Mucosa of rectum (tissue), 2 donors: Measurements from ENCODE around the gene NBPF3.
"Not testable (repeated sequence)": the region's sequence is repeated elsewhere in the genome, so short reads cannot be mapped to it uniquely, and the experiment has no call there.

Source experiments
- H3K27ac ChIP-seq, 2 donors: one replicate each; pipeline ENCODE4 v1.7.0; 2013; ENCODE audit warnings: inconsistent platforms in 2 of 2, low read depth in 2 of 2, low read length in 2 of 2
- H3K27me3 ChIP-seq, 2 donors: one replicate each; pipeline ENCODE4 v1.7.0; 2013; ENCODE audit warnings: low read length in 2 of 2; ENCODE audit not compliant: control insufficient read depth in 2 of 2, insufficient read depth in 2 of 2
- H3K36me3 ChIP-seq, 2 donors: one replicate each; pipeline ENCODE4 v1.7.0; 2013; ENCODE audit warnings: low read length in 2 of 2; ENCODE audit not compliant: control insufficient read depth in 2 of 2, insufficient read depth in 2 of 2
- H3K4me1 ChIP-seq, 2 donors: one replicate each; pipeline ENCODE4 v1.7.0; 2013; ENCODE audit warnings: low read length in 2 of 2, mild to moderate bottlenecking in 1 of 2; ENCODE audit not compliant: control insufficient read depth in 2 of 2, insufficient read depth in 2 of 2
- H3K4me3 ChIP-seq, 2 donors: one replicate each; pipeline ENCODE4 v1.7.0; 2013; ENCODE audit warnings: low read length in 2 of 2
- H3K9ac ChIP-seq, 2 donors: one replicate each; pipeline ENCODE4 v1.7.0; 2013; ENCODE audit warnings: low read length in 2 of 2, low read depth in 1 of 2, mild to moderate bottlenecking in 1 of 2
- H3K9me3 ChIP-seq, 2 donors: one replicate each; pipeline ENCODE4 v1.7.0; 2013; ENCODE audit warnings: low read length in 2 of 2; ENCODE audit not compliant: control insufficient read depth in 2 of 2
- donor health status: healthy.
- donor health status: Normal muscosa, but diverticular disease.

NBPF3 gene

DNA sequence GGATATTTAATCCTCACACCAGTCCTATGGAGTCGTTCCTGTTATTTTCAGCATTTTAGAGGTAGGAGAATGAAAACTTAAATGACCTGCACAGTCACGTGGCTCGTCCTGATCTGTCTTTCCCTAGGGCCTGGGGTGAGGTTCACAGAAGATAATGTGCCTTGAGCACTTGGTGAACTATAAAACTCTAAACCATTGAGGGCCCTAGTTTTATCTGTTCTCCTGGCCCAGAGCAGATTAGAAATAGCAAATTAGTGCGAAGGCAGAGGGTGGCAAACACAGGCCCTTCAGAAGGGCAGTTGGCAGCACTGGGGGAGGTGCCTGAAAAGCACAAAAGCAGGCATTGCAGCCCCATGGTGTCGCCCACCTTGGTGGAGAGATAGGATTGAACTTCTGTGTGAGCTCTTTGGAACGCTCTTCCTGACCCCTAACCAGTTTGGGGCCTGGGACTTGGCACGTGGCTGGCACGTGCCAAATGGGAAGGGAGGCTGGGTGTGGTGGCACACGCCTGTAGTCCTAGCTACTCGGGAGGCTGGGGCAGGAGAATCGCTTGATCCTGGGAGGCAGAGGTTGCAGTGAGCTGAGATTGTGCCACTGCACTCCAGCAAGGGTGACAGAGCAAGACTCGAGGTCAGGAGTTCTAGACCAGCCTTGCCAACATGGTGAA, 1.2 kb upstream of the NBPF3 start:
- not testable (repeated sequence) for H3K4me3 ChIP-seq, H3K9ac ChIP-seq

DNA sequence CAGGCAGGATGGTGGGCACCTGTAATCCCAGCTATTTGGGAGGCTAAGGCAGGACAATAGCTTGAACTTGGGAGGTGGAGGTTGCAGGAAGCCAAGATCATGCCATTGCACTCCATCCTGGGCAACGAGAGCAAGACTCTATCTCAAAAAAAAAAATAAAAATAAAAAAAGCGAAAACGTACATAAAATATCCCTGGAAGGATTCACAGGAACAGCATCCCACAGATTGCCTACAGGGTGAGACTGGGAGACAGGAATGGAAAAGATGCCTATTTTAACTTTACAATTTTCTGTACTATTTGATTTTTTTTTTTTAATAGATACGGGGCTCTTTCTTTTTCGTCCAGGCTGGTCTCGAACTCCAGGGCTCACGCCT, 604 bp upstream of the NBPF3 start:
- H3K27ac ChIP-seq: no peak overlapping the region
- no peaks in the 10 kb centered on the region for H3K36me3 ChIP-seq
- H3K4me3 ChIP-seq: peak overlapping the region; percentile 72 to 85
- no peaks in the 10 kb centered on the region for H3K27me3 ChIP-seq
- no peaks in the 10 kb centered on the region for H3K9me3 ChIP-seq
- H3K9ac ChIP-seq: peak overlapping the region; percentile 52 to 68
- peaks cover 3% of the 10 kb centered on the region in 2 donors for H3K4me1 ChIP-seq

More for the DNA sequence above, 1.2 kb upstream of the NBPF3 start:
- not testable (repeated sequence) for H3K27ac ChIP-seq, H3K36me3 ChIP-seq, H3K27me3 ChIP-seq, H3K4me1 ChIP-seq, H3K9me3 ChIP-seq

DNA sequence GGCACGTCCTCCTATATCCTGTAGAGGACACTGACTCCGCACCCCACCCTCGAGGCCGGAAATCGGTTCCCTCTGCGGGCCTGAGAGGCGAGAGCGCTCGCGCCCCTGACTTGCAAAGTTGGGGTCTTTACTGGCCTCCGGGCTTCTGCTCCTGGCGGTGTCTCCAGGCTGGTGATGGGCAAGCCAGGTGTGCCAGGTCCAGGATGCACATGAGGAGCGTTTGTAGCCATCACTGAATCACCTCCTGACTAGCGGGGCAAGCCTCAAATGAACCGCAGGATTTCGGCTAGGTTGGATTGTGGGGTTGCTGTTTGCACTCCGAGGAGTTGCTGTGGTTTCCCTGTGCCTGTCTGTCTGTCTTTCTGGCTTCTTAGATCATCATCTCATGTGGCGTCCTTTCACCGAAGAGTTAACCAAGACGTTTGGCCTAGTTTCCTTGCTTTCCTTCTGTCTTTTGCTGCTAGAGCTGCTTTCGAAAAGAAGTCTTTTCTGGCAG, 741 bp downstream of the NBPF3 start:
- not testable (repeated sequence) for H3K27ac ChIP-seq, H3K4me1 ChIP-seq, H3K27me3 ChIP-seq, H3K36me3 ChIP-seq, H3K9me3 ChIP-seq
- Histone ChIP-seq H3K4me3 (peak overlapping the region; percentile 29 to 85), H3K9ac (peak overlapping the region in 1 of 2 donors; percentile 37)

DNA sequence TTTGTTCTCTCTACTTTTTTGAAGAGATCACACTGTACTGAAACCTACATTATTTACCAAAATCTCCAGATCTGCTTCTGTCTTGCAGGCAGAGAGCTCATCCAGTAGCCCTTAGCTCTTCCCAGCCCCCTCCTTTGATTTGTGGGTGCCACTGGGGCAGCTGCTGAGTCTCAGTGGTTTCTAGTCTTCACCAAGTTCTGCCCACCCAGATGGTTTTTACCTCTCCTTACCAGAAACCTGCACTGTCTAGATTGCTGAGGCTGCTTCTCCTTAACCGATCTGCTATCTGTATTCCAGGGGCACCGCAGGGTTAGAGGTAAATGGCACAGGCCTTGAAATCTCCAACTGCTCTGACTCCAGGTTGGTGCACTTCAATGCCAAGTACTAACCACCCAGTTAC, 6.7 kb downstream of the NBPF3 start:
- not testable (repeated sequence) for H3K36me3 ChIP-seq, H3K9ac ChIP-seq, H3K4me1 ChIP-seq, H3K27me3 ChIP-seq, H3K4me3 ChIP-seq, H3K9me3 ChIP-seq
- peak overlapping the region in 1 of 2 donors; percentile 42 for H3K27ac ChIP-seq

DNA sequence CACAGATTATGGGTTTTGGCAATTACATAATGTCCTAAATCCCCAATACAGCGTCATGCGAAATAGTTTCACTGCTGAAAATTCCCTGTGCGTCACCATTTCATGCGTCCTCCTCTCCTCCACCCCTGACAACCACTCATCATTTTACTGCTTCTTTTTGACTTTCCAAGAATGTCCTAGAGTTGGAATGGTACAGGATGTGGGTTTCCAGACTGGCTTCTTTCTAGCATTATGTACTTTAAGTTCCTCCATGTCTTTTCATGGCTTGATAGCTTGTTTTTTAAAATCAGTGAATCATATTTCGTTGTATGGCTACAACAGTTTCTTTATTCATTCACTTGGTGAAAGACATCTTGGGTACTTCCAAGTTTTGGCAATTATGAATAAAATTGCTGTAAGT, 7.4 kb downstream of the NBPF3 start:
- Histone ChIP-seq H3K9ac (no peak overlapping the region), H3K9me3 (no peaks in the 10 kb centered on the region), H3K36me3 (peaks cover 0 to 3% of the 10 kb centered on the region in 2 donors), H3K4me3 (no peak overlapping the region), H3K27ac (no peak overlapping the region), H3K27me3 (no peaks in the 10 kb centered on the region), H3K4me1 (no peaks in the 10 kb centered on the region)

DNA sequence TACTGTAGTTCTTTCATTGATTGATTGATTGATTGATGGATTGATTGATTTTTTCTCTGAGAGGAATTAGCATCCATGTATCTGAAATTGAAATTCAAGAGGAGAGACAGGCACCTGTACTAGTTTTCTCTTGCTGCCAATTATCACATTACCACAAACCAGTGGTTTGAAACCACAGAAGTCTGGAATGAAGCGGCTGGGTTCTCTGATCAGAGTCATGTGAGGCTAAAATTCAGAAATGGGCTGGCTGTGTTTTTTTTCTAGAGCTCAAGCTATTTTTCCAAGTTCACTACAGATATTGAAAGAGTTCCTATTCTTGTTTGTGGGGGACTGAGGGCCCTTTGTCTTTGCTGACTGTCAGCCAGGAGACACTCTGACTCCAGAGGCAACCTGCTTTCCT, 10.0 kb downstream of the NBPF3 start:
- H3K4me1 ChIP-seq: no peaks in the 10 kb centered on the region
- H3K36me3 ChIP-seq: peaks cover 0 to 3% of the 10 kb centered on the region in 2 donors
- H3K4me3 ChIP-seq: no peak overlapping the region
- H3K9me3 ChIP-seq: no peaks in the 10 kb centered on the region
- H3K27me3 ChIP-seq: no peaks in the 10 kb centered on the region
- no peak overlapping the region for H3K9ac ChIP-seq
- H3K27ac ChIP-seq: no peak overlapping the region

DNA sequence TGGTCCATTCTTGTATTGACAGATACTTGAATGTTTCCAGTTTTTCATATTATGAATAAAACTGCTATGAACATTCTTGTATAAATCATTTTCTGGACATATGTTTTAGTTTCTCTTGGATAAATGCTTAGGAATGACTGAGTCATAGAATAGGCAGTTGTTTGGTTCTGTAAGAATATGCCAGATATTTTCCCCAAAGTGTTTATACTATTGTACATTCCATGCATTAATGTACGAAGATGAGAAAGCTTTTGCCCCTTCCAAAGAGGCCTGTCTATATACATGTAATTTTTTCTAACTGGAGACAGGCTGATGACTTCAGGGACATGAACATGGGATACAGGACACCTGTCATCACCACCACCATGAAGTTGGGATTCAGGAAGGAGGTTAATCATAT, 11.3 kb downstream of the NBPF3 start:
- H3K4me3 ChIP-seq: no peak overlapping the region
- no peaks in the 10 kb centered on the region for H3K27me3 ChIP-seq
- H3K9me3 ChIP-seq: no peaks in the 10 kb centered on the region
- no peak overlapping the region for H3K9ac ChIP-seq
- H3K27ac ChIP-seq: no peak overlapping the region
- no peaks in the 10 kb centered on the region for H3K36me3 ChIP-seq
- H3K4me1 ChIP-seq: no peaks in the 10 kb centered on the region

DNA sequence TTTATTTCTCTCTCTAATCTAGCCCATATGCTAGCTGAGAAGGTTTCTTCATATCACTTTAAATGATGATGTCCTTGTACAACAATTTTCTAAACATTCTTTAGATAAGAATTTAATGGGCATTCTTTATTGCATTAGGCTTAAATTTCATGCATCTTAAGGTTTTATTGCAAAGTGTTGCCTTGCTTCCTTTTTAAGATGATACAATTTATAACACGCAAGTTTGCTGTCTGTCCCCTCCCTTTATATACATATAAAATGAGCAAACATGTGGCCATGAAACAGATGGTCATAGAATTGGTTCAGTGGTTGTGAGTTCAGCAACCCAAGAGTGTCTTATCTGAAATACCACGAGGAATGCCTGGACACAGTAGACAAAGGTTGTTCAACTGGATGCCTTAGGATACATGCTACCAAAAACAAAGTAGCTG, 12.1 kb downstream of the NBPF3 start:
- no peak overlapping the region for H3K27ac ChIP-seq
- H3K9me3 ChIP-seq: no peaks in the 10 kb centered on the region

DNA sequence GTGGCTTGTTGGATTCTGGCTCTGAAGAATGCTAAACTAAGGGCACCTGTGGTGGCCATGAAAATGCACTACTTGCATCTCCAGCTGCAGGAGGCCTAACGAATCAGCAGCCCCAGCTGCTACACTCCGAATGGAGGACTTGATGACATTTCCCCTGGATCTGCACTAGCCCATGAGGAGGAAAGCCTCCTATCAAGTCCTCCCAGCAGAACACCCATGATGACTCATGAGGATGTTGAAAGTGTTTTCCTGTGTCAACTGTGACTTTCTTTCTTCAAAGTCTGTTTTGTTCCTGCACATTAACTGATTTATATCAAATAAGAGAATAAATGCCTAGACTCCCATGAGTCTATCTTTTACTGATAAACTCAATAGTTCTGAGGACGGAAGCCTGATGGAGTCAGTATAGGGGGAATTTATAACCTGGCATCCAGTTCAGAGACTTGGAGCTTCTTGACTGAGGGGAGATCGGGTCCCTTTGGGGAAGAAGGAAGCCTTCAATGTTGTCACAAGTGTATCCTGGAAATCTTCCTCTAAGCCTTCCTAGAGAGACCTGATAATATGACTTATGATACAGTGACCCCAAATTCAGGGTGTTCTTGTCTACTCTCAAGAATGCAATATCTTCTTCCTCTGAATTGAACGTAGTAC, 14.2 kb downstream of the NBPF3 start:
- H3K9me3 ChIP-seq, H3K4me3 ChIP-seq, H3K27ac ChIP-seq, H3K4me1 ChIP-seq, H3K9ac ChIP-seq, H3K36me3 ChIP-seq, H3K27me3 ChIP-seq: not testable (repeated sequence)

More for the DNA sequence above, 12.1 kb downstream of the NBPF3 start:
- Histone ChIP-seq H3K9ac (no peak overlapping the region), H3K27me3 (no peaks in the 10 kb centered on the region), H3K4me3 (no peak overlapping the region), H3K36me3 (no peaks in the 10 kb centered on the region), H3K4me1 (no peaks in the 10 kb centered on the region)

DNA sequence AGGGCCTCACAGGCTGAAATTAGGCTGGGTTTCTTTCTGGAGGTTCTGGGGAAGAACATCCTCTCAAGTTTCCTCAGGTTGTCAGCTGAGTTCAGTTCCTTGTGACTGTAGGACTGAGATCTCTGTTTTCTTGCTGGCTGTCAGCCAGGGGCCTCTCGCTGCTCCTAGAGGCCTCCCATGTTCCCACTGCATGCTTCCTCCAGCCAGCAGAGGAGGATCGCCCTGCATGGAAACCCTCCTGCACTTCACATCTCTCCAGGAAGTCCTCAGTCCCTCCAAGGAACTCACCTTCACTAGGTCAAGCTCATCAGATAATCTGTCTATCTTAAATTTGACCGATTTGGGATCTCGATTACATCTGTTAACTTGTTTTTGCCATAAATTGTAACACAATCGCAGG, 15.0 kb downstream of the NBPF3 start:
- H3K4me1 ChIP-seq, H3K9me3 ChIP-seq, H3K27me3 ChIP-seq, H3K36me3 ChIP-seq, H3K4me3 ChIP-seq, H3K9ac ChIP-seq: not testable (repeated sequence)
- H3K27ac ChIP-seq: peak overlapping the region in 1 of 2 donors; percentile 52
